ENCODE measurements around the gene FNIP2. TPM values are rescaled to one million over a fixed set of nuclear protein-coding genes. Genes with fewer than 3 reads are reported as not detected.

Gene FNIP2
- polyA plus RNA-seq, 6 donors from 2014 or later, result not detected

DNA sequence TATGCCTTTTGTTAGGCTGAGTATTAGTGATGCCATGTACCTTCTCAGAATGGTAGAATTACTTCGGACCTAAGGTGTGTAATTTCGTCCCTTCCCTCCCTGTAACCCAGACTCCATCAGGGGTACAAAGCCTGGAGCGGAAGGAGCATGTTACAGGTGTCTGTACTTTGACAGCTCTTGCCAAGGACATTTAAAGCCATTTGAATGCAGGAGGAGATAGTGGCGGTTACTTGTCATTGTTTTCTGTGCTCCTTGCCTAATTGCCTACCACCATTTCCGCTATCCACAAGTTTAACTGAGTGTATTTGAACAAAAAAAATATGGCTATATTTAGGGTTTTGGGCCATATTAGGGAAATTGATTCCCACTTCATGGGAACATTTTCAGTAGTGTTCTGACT, 1.8 kb downstream of the FNIP2 start:
- peaks cover 5 to 12% (median 12%) of the 10 kb centered on the region in 3 donors for H3K4me1 Mint-ChIP-seq

DNA sequence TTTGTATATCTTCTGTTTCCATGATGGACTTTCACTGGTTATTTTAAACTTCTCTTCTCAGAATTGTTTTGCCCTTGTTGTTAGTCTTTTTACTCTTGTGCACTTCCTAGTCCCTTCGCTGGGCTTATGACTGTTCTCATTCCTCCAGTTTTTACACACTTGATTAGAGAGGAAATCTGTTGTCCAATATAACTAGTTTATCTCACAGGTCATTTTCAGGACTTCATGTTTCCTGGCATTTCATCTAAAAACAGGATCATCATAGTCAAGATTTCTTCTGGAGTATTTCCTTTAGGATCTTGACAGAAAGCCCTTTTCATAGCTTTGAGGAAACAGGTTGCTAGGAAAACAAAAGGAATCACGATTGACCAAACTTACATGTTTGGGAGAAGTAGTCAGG, 3.0 kb downstream of the FNIP2 start:
- peaks cover 0 to 5% of the 10 kb centered on the region in 2 donors for H3K36me3 Mint-ChIP-seq
- ATAC-seq (ENCODE audit: low read depth in 2 of 2) (no peak), DNase-seq (no peak)
- H3K27ac Mint-ChIP-seq, result no peak overlapping the region
- peaks cover 5 to 12% (median 12%) of the 10 kb centered on the region in 3 donors for H3K4me1 Mint-ChIP-seq
- peaks cover 67 to 70% (median 67%) of the 10 kb centered on the region in 3 donors for H3K27me3 Mint-ChIP-seq
- peaks cover 0 to 24% (median 10%) of the 10 kb centered on the region in 7 donors for H3K9me3 Mint-ChIP-seq
- H3K4me3 Mint-ChIP-seq, result no peak overlapping the region

More for the DNA sequence above, 1.8 kb downstream of the FNIP2 start:
- peaks cover 0 to 24% (median 10%) of the 10 kb centered on the region in 7 donors for H3K9me3 Mint-ChIP-seq
- peak overlapping the region in 3 of 8 donors; percentile 17 to 43 (median 31) for H3K4me3 Mint-ChIP-seq
- peaks cover 69 to 77% (median 75%) of the 10 kb centered on the region in 3 donors for H3K27me3 Mint-ChIP-seq
- H3K36me3 Mint-ChIP-seq, result peaks cover 0 to 5% of the 10 kb centered on the region in 2 donors
- H3K27ac Mint-ChIP-seq, result no peak overlapping the region
- DNase-seq (no peak), ATAC-seq (ENCODE audit: low read depth in 2 of 2) (no peak)

DNA sequence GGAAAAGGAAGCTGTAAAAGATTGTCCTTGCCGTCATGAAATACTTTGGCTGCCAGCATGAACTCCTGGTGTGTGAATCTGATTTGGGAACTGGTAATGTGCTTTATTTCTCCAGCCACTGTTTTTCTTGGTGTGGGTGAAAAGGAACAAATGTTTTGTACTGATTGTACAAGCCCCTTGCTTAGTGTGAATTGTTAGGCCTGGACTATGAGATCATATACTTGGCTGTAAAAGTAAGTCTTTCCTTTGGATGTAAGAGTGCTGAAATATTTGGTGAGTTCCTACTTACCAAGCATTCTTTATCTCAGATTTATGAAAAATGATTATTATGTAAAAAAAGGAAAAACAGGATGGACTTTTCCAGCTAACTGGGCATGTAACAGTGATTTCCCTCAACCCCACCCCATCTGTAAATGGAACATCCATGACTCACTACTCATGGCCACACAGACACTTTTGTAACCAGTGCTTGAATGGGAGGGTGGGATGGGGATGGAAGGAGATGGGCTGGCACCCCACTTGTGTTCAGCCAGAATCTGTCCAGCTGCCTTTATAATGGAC, 6.3 kb downstream of the FNIP2 start:
- peaks cover 57 to 64% (median 58%) of the 10 kb centered on the region in 3 donors for H3K27me3 Mint-ChIP-seq
- peaks cover 0 to 24% (median 10%) of the 10 kb centered on the region in 7 donors for H3K9me3 Mint-ChIP-seq
- peaks cover 6 to 8% (median 7%) of the 10 kb centered on the region in 3 donors for H3K4me1 Mint-ChIP-seq
- no peak overlapping the region for H3K27ac Mint-ChIP-seq
- H3K36me3 Mint-ChIP-seq, result peaks cover 0 to 5% of the 10 kb centered on the region in 2 donors
- DNase-seq, result no peak
- no peak for ATAC-seq (ENCODE audit: low read depth in 2 of 2)
- no peak overlapping the region for H3K4me3 Mint-ChIP-seq

DNA sequence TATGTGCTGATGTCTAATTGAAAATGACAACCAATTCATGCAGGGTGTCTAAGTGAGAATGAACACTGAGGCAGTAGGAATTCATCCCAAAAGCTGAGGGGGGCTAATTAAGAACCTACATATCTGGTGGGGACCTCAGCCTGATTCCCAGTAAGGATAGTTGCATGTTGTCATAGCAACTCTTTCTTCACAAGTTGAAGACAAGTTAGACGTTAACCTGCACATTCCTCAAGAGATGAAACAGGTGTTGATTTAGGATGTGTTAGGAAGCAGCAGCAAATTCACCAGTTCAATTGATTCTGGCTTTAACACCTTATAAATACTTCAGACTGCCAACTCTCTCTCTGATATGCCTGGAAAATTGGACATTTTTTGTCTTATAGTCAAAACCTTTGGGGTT, 7.3 kb downstream of the FNIP2 start:
- H3K4me3 Mint-ChIP-seq, result no peak overlapping the region
- H3K27me3 Mint-ChIP-seq, result peaks cover 58 to 64% (median 60%) of the 10 kb centered on the region in 3 donors
- peaks cover 0 to 5% of the 10 kb centered on the region in 2 donors for H3K36me3 Mint-ChIP-seq
- peaks cover 0 to 24% (median 10%) of the 10 kb centered on the region in 7 donors for H3K9me3 Mint-ChIP-seq
- H3K4me1 Mint-ChIP-seq, result peaks cover 6 to 8% (median 7%) of the 10 kb centered on the region in 3 donors
- no peak overlapping the region for H3K27ac Mint-ChIP-seq
- ATAC-seq (ENCODE audit: low read depth in 2 of 2), result no peak
- no peak for DNase-seq

DNA sequence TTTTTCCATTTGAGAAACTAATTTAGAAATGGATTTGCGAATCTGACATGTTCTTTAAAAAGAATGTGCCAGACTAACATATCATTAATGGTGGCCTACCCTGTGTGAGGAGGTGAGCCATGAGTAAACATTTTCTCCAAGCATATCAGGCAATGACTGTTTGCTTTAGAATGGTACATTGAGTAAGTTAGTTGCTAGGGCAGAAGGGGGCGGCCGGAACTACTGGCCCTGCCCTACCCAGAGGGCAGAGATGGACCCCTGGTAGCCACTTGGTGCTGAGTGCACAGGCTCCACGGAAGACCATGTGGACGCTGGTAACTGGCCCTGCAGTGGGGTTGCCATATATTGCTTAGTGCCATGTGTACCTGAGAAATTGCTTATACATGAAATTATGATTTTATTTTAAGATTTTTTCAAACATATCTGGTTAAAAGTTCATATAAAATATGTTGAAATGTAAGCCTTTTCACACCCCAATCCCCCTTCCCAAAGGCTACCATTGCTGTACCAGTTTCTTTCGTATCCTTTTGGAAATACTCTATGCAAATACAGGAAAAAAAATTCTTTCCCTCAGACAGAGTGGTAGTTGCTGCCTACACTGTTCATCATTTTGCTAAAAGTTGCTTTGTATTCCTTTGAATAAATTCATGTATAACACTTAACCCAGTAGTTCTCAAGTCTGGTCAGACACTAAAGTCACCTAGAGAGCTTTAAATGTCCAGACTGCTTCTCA, 8.8 kb downstream of the FNIP2 start:
- peaks cover 0 to 20% (median 7%) of the 10 kb centered on the region in 7 donors for H3K9me3 Mint-ChIP-seq
- ATAC-seq (ENCODE audit: low read depth in 2 of 2) (peak; percentile 16 to 27), DNase-seq (no peak)
- peaks cover 0 to 5% of the 10 kb centered on the region in 2 donors for H3K36me3 Mint-ChIP-seq
- peaks cover 6 to 8% (median 7%) of the 10 kb centered on the region in 3 donors for H3K4me1 Mint-ChIP-seq
- H3K27me3 Mint-ChIP-seq, result peaks cover 56 to 64% (median 60%) of the 10 kb centered on the region in 3 donors
- no peak overlapping the region for H3K4me3 Mint-ChIP-seq
- H3K27ac Mint-ChIP-seq, result no peak overlapping the region

DNA sequence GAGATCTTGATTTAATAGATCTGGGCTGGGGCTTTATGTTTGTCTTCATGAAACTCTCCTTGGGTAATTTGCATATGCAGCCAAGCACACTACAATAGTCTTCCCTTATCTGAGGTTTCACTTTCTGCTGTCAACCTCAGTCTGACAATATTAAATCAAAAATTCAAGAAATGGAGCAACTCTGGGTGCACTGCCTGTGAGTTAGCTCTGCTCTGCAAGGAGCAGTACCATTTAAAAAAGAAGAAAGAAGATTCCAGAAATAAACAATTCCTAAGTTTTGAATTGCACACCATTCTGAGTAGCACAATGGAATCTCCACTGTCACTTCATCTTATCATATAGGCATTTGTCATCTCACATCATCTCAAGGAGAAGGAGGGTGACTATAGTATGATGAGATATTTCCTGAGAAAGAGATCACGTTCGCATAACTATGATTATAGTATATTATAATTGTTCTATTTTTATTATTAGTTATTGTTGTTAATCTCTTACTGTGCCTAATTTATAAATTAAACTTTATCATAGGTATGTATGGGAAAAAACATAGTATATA, 9.4 kb downstream of the FNIP2 start:
- ATAC-seq (ENCODE audit: low read depth in 2 of 2), result peak; percentile 100
- no peak overlapping the region for H3K4me3 Mint-ChIP-seq
- H3K36me3 Mint-ChIP-seq, result peaks cover 0 to 1% of the 10 kb centered on the region in 2 donors
- peak; percentile 58 for DNase-seq
- H3K4me1 Mint-ChIP-seq, result peaks cover 6 to 8% (median 7%) of the 10 kb centered on the region in 3 donors
- H3K27me3 Mint-ChIP-seq, result peaks cover 56 to 64% (median 61%) of the 10 kb centered on the region in 3 donors
- H3K27ac Mint-ChIP-seq, result no peak overlapping the region
- peaks cover 0 to 14% (median 3%) of the 10 kb centered on the region in 7 donors for H3K9me3 Mint-ChIP-seq

DNA sequence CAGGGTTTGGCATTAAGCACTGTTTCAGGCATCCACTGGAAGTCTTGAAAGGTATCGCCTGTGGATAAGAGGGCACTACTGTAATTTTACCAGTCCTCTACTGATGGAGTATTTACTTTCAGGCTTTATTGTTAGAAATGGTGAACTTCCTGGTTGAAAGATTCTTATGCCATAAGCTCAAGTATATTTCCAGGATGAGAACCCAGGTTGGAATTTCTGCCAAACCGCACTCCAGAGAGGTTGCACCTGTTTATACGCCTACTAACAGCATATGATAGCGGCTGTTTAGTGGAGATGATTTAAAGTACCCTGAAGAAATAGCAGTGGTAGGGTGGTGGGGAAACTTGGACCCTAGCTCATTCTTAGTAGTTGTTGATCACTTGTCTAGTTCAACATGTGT, 9.9 kb downstream of the FNIP2 start:
- Mint-ChIP-seq H3K9me3 (peaks cover 0 to 13% (median 2%) of the 10 kb centered on the region in 7 donors), H3K27me3 (peaks cover 58 to 67% (median 64%) of the 10 kb centered on the region in 3 donors), H3K36me3 (no peaks in the 10 kb centered on the region), H3K4me1 (peaks cover 6 to 8% (median 7%) of the 10 kb centered on the region in 3 donors), H3K4me3 (no peak overlapping the region), H3K27ac (no peak overlapping the region)
- no peak for DNase-seq
- ATAC-seq (ENCODE audit: low read depth in 2 of 2), result no peak

DNA sequence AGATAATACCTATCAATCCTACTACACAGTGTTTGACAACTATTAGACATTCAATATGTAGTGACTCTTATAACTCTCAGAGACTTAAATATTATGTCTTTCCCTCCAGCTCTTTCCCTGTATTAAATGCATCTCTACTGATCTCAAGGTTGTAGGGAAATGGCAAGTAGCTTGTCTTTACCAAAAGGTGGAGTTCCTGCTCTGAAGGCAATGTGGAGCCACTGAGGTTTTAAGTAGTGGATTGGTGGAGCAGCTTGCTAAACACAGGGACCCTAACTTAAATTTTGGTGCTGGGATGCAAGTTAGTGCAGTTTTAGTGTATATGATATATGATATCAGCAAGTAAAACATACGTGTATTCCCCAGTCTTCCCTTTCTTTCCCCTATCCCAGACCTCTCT, 13.1 kb downstream of the FNIP2 start:
- peaks cover 0 to 4% (median 0%) of the 10 kb centered on the region in 7 donors for H3K9me3 Mint-ChIP-seq
- H3K36me3 Mint-ChIP-seq, result no peaks in the 10 kb centered on the region
- no peak for DNase-seq
- ATAC-seq (ENCODE audit: low read depth in 2 of 2), result no peak
- H3K27ac Mint-ChIP-seq, result no peak overlapping the region
- H3K27me3 Mint-ChIP-seq, result peaks cover 70 to 83% (median 78%) of the 10 kb centered on the region in 3 donors
- H3K4me1 Mint-ChIP-seq, result peaks cover 6 to 8% (median 7%) of the 10 kb centered on the region in 3 donors
- H3K4me3 Mint-ChIP-seq, result no peak overlapping the region

DNA sequence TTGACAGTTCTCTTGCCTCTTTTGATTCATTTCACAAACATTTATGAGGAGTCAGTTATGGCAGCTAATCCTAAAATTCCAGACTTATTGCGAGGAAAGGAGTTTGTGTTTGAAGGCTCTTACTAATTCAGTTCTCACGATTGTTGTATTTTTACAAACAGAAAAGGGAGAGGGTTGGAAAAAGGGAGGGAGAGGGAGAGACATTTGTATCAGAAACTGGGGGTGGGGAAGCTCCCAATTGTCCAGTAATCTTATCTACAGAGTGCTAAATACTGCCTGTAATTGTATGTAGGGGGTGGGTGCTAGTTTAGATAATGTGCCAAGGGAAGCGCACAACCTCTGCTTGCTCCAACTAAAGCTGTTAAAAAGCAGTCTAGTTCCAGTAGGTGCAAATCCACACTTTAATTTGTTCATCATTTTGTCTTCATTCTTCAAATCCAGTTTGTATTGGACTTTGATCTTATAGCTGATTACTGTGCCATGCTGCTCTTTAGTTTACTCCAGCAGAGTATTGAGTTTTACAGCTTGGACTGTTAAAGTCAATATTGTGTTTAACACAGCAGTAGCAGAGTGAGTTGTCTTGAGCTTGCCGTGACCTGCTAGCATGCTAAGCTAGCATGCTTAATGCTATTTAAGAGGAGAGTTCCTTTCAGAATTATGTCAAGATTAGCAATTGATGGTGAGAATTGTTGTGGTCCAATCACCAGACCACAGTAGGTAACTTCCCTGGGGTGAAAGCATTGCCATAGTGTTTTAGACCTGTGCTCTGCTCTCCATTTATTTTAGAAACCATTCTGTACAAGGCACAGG, 13.9 kb downstream of the FNIP2 start:
- DNase-seq (no peak), ATAC-seq (ENCODE audit: low read depth in 2 of 2) (no peak)
- Mint-ChIP-seq H3K4me1 (peaks cover 6% of the 10 kb centered on the region in 3 donors), H3K36me3 (no peaks in the 10 kb centered on the region), H3K27ac (peak overlapping the region in 1 of 6 donors; percentile 86), H3K9me3 (peaks cover 0 to 4% (median 0%) of the 10 kb centered on the region in 7 donors), H3K4me3 (no peak overlapping the region), H3K27me3 (peaks cover 72 to 88% (median 84%) of the 10 kb centered on the region in 3 donors)

DNA sequence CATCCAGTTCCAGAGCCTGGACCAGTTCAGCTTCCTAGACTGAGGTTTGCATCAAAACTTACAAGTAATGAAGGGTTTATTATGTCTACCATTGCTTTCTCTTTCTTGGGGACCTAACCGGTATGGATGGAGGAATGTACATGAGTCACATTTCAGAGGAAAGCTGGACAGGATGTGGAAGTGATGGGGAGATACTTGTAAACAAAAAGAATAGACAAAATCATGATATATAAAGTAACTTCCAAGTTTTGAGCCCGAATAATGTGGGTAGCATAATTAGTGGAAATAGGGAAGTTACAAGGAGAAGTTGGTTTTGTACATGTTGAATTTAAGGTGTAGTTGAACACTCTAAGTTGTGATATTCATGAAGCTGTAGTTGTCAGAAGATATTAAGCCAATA, 15.0 kb downstream of the FNIP2 start:
- ATAC-seq (ENCODE audit: low read depth in 2 of 2) (no peak), DNase-seq (no peak)
- H3K9me3 Mint-ChIP-seq, result peaks cover 0 to 4% (median 0%) of the 10 kb centered on the region in 7 donors
- H3K4me1 Mint-ChIP-seq, result no peaks in the 10 kb centered on the region
- H3K36me3 Mint-ChIP-seq, result no peaks in the 10 kb centered on the region
- H3K4me3 Mint-ChIP-seq, result no peak overlapping the region
- peaks cover 76 to 90% (median 89%) of the 10 kb centered on the region in 3 donors for H3K27me3 Mint-ChIP-seq
- H3K27ac Mint-ChIP-seq, result no peak overlapping the region

DNA sequence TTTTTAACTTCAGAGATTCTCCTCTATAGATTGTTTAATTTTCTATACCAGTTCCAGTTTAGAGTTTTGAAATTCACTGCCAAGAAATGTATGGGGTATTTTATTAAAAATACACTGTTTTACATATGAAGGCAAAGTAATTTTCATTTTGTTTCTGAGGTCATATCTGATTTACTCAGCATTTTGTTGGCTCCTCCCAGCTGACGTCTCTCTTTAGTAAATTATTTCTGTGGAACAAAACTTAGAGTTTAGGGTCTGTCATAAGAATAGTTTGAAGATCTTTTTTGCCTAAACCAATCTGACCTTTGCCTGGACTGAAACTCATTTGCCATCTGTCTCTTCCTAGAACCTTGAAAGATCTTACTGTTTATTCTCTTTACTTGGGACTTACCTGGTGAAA, 16.9 kb downstream of the FNIP2 start:
- ATAC-seq (ENCODE audit: low read depth in 2 of 2) (no peak), DNase-seq (no peak)
- H3K9me3 Mint-ChIP-seq, result no peaks in the 10 kb centered on the region
- H3K36me3 Mint-ChIP-seq, result no peaks in the 10 kb centered on the region
- no peaks in the 10 kb centered on the region for H3K4me1 Mint-ChIP-seq
- H3K27me3 Mint-ChIP-seq, result peaks cover 82 to 89% (median 85%) of the 10 kb centered on the region in 3 donors
- no peak overlapping the region for H3K4me3 Mint-ChIP-seq
- H3K27ac Mint-ChIP-seq, result peak overlapping the region in 1 of 6 donors; percentile 66

DNA sequence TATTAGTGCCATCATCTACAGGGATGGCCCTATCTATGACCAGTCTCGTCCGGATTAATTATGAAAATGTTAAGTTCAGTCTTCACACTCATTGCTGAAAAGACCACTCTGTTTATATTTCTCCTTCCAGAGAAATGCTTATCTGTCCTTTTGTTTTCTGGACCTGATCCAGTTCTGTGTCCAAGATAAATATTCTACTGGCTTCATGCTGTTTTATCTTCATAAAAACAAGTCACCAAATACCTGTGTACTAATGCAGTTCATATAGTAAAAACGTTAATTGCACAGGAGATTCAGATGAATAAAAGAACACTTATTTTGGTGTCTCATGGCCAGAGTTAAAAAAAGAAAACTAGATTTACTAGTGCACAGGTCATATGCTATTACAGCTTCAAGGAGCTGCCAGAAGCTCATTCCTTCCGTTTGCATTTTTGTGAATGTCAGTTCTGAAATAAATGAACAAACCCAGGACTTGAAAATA, 17.3 kb downstream of the FNIP2 start:
- DNase-seq, result no peak
- peaks cover 81 to 88% (median 81%) of the 10 kb centered on the region in 3 donors for H3K27me3 Mint-ChIP-seq
- no peaks in the 10 kb centered on the region for H3K36me3 Mint-ChIP-seq
- no peak overlapping the region for H3K4me3 Mint-ChIP-seq
- no peak overlapping the region for H3K27ac Mint-ChIP-seq
- no peaks in the 10 kb centered on the region for H3K9me3 Mint-ChIP-seq
- no peaks in the 10 kb centered on the region for H3K4me1 Mint-ChIP-seq
- no peak for ATAC-seq (ENCODE audit: low read depth in 2 of 2)

DNA sequence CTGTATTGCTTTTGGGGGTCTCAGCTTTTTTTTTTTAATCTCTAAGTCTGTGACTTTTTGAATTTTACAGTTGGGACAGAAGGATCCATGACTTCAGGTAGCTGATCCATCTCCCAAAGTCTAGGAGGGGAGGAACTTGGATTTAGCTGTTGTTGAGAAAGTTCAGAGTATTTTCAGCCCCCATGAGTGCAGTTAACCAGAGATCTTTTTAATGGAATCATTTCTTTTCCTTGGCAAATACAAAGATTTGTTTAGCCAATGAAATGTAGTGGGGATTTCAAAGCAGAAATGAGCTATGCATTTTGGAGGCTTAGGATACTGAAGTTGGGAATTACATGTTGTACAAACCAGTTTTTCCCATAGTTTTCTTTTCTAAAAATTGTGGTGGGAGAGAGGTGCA, 18.1 kb downstream of the FNIP2 start:
- H3K36me3 Mint-ChIP-seq, result no peaks in the 10 kb centered on the region
- no peaks in the 10 kb centered on the region for H3K4me1 Mint-ChIP-seq
- no peak overlapping the region for H3K4me3 Mint-ChIP-seq
- H3K9me3 Mint-ChIP-seq, result peaks cover 0 to 2% (median 0%) of the 10 kb centered on the region in 7 donors
- no peak overlapping the region for H3K27ac Mint-ChIP-seq
- no peak for DNase-seq
- H3K27me3 Mint-ChIP-seq, result peaks cover 80 to 87% (median 82%) of the 10 kb centered on the region in 3 donors
- no peak for ATAC-seq (ENCODE audit: low read depth in 2 of 2)

Measured in naive B cell (primary cell).